ENCODE results near the gene DNAH10.

- TF ChIP-seq EZH2 (IDR thresholded peaks at IDR 0.05; ENCODE audit: borderline replicate concordance) (no peak), CTCF (IDR thresholded peaks at IDR 0.05; ENCODE audit: poor library complexity) (no peak), EZH2phosphoT487 (IDR thresholded peaks at IDR 0.05; ENCODE audit: low read depth, severe bottlenecking, unreplicated experiment) (no peak)
These were observed 17.4 kb downstream of the DNAH10 start for GRCh38 chr12:123779551-123779950.
